Omental fat pad (tissue), 4 donors: ENCODE measurements around the gene PHPT1. TPM values are rescaled to one million over a fixed set of nuclear protein-coding genes. Genes with fewer than 3 reads are reported as not detected.

Experiments used
- ATAC-seq: fragments of 150-250 bp; one replicate; pipeline ENCODE4 v1.9.1; 2016; ENCODE audit warnings: mild to moderate bottlenecking, moderate library complexity; ENCODE audit not compliant: low FRiP score
- DNase-seq: peaks from one replicate; pipeline ENCODE4 v3.0.0-alpha.2; 2019; ENCODE audit warnings: low spot score
- CTCF ChIP-seq, 3 donors: fragments of 450-650 bp; IDR thresholded peaks; one replicate each; pipeline ENCODE4 v1.5.1; 2016 to 2017; ENCODE audit warnings: antibody characterized with exemption in 3 of 3, mild to moderate bottlenecking in 3 of 3, moderate library complexity in 2 of 3
- total RNA-seq, 4 donors: library from RNA; depleted of rRNA; stranded (reverse); fragments of >200 nt; gene quantifications; one replicate each; pipeline ENCODE4 v1.1.0, GENCODE V29; 2016

PHPT1 gene
- total RNA-seq, 4 donors from 2014 or later = 27.1 to 53.9 (median 40.9) TPM

GRCh38 chr9:136857166-136857565 lies 8.0 kb downstream of the PHPT1 start:
- no peak for DNase-seq
- no peak for TF ChIP-seq CTCF (IDR thresholded peaks at IDR 0.05)
- no peak for ATAC-seq

DNA sequence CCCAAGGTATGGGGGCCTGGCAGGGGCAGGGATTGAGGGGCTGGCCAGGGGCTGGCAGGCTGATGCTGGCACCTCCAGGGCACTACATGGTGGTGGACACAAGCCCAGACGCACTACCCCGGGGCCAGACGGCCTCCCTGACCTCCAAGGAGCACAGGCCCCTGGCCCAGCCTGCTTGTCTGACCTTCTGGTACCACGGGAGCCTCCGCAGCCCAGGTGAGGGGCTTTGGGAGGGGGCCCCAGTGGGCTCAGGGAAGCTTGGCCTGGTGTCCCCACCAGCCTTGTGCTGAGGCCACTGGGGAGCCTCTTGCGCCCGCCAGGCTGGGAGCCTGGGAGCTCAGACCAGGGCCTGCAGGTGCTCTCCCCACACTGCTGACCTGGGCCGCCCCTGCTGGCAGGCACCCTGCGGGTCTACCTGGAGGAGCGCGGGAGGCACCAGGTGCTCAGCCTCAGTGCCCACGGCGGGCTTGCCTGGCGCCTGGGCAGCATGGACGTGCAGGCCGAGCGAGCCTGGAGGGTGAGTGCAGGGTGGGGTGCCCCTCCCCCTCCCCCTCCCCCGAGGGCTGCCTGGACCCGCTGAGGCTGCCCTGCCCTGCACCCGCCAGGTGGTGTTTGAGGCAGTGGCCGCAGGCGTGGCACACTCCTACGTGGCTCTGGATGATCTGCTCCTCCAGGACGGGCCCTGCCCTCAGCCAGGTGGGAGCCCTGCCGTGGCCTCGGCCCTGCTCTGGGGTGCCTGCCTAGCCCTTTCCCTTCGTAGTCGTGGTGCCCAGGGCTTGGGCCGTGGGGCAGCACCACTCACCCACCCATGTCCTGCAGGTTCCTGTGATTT lies 8.6 kb downstream of the PHPT1 start:
- DNase-seq (no peak), ATAC-seq (no peak)
- no peak for TF ChIP-seq CTCF (IDR thresholded peaks at IDR 0.05)

DNA sequence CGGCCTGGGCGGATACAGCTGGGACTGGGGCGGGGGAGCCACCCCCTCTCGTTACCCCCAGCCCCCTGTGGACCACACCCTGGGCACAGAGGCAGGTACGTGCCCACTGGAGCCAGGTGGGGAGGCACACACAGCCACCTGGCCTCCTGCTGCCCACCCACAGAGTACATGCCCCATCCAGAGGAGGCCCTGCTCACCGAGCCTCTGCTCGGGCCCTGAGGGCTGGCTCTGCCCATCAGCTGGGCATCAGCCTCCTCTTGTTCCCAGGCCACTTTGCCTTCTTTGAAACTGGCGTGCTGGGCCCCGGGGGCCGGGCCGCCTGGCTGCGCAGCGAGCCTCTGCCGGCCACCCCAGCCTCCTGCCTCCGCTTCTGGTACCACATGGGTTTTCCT lies 9.2 kb downstream of the PHPT1 start:
- DNase-seq (no peak), ATAC-seq (no peak)
- TF ChIP-seq CTCF (IDR thresholded peaks at IDR 0.05) = no peak

DNA sequence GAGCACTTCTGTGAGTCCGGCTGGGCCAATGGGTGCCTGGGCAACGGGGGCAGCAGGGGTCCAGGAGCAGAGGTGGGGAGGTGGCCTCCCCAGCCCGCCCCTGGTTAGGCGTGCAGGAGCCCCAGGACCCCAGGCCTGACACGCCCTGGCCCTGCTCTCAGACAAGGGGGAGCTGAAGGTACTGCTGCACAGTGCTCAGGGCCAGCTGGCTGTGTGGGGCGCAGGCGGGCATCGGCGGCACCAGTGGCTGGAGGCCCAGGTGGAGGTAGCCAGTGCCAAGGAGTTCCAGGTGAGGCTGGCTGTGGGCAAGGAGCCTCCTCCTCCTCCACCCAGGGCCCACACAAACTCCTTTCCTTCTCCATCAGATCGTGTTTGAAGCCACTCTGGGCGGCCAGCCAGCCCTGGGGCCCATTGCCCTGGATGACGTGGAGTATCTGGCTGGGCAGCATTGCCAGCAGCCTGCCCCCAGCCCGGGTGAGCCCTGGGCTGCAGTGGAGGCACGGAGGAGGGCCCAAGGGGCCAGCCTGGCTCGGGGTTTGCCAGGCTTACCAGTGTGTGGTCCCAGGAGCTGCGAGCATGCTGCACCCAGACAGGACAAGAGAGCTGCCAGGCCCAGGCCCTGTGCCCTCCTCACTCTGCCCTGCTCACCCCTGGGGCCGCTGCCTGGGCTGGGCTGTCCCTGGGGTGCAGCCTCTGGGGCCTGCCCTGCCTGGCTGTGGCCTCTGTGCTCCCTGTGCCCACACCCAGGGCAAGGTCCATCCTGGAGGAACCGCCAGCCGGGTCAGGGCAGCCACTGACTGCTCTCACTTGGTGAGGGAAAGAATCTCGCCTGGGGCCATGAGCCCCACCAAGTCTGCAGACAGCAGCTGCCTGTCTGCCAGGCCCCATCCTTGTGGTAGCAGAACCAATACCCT lies 9.9 kb downstream of the PHPT1 start:
- ATAC-seq (peak; percentile 29), DNase-seq (no peak)
- TF ChIP-seq CTCF (IDR thresholded peaks at IDR 0.05) = no peak

GRCh38 chr9:136860529-136860928 lies 11.3 kb downstream of the PHPT1 start:
- DNase-seq (no peak), ATAC-seq (no peak)
- TF ChIP-seq CTCF (IDR thresholded peaks at IDR 0.05) = no peak

- no peak for ATAC-seq
- DNase-seq = no peak
- TF ChIP-seq CTCF (IDR thresholded peaks at IDR 0.05) = no peak
Measured at GRCh38 chr9:136860933-136861873, 12.0 kb downstream of the PHPT1 start.
